ENCODE data around the gene CELF5.
"Not testable (repeated sequence)": the region's sequence is repeated elsewhere in the genome, so short reads cannot be mapped to it uniquely, and the experiment has no call there.

CELF5 gene

GRCh38 chr19:3206216-3206953 is 18.1 kb upstream of the CELF5 start:
- in situ Hi-C loops (cut with MboI; ENCODE audit: low sequenced_read_pairs), result no loop called here

DNA sequence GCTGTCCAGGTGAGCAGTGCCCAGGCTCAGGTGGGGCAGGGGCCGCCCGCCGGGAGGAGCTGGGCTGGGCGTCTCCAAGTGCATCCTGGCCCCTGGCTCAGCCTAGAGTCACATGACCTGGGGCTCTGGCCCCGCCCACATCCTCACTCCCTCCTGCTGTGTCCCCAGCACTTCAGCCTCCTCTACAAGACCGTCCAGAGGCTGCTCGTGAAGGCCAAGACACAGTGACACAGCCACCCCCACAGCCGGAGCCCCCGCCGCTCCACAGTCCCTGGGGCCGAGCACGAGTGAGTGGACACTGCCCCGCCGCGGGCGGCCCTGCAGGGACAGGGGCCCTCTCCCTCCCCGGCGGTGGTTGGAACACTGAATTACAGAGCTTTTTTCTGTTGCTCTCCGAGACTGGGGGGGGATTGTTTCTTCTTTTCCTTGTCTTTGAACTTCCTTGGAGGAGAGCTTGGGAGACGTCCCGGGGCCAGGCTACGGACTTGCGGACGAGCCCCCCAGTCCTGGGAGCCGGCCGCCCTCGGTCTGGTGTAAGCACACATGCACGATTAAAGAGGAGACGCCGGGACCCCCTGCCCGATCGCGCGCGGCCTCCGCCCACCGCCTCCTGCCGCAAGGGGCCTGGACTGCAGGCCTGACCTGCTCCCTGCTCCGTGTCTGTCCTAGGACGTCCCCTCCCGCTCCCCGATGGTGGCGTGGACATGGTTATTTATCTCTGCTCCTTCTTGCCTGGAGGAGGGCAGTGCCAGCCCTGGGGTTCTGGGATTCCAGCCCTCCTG is 16.8 kb upstream of the CELF5 start:
- in situ Hi-C loops (cut with MboI; ENCODE audit: low sequenced_read_pairs), result no loop called here

DNA sequence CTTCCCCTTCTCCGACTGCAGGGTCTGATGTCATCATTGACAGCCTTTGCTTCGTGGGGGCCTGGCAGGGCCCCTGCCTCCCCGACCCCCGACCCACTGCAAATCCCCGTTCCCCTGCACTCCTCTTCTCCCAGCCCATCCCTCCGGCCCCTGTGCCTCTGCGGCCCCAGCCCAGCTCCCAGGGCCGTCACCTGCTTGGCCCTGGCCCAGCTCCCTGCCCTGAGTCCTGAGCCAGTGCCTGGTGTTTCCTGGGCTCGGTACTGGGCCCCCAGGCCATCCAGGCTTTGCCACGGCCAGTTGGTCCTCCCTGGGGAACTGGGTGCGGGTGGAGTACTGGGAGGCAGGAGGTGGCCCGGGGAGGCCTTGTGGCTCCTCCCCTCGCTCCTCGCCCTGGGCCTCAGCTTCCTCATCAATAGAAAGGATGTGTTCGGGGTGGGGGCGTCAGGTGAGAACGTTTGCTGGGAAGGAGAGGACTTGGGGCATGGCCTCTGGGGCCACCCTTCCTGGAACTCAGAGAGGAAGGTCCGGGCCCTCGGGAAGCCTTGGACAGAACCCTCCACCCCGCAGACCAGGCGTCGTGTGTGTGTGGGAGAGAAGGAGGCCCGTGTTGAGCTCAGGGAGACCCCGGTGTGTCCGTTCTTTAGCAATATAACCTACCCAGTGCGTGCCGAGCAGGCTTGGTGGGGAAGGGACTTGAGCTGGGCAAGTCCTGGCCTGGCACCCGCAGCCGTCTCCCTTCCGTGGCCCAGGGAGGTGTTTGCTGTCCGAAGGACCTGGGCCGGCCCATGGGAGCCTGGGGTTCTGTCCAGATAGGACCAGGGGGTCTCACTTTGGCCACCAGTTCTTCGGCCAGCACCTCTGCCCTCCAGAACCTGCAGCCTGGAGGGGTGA is 15.9 kb upstream of the CELF5 start:
- in situ Hi-C loops (cut with MboI; ENCODE audit: low sequenced_read_pairs), result no loop called here

DNA sequence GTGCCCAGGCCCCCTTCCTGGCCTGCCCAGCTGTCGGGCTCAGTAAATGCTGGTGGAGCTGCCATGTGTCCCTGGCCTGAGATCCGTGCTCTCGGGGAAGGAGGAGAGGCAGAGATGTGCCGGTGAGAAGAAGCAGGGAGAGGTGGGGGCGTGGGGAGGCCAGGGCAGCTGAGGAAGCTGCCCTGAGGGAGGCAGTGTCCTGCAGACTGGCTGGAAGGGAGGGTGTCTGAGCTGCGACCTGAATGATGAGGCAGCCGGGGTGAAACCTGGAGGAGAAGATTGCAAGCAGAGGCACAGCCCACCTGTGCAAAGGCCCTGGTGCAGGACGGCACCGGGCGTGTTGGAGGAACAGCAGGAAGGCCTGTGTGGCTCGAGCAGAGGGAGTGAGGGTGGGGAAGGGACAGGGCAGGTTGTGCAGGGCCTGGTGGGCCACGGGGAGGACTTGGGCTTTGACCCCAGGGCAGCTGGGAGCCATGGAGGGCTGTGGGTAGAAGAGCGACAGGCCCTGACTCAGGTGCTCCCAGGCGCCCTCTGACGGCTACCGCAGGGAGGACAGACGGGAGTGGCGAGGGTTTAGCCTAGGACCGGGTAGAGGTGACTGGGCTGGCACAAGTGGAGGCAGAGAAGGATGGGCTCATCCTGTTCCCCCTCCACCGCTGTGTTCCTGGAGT is 14.0 kb upstream of the CELF5 start:
- in situ Hi-C loops (cut with MboI; ENCODE audit: low sequenced_read_pairs), result no loop called here

DNA sequence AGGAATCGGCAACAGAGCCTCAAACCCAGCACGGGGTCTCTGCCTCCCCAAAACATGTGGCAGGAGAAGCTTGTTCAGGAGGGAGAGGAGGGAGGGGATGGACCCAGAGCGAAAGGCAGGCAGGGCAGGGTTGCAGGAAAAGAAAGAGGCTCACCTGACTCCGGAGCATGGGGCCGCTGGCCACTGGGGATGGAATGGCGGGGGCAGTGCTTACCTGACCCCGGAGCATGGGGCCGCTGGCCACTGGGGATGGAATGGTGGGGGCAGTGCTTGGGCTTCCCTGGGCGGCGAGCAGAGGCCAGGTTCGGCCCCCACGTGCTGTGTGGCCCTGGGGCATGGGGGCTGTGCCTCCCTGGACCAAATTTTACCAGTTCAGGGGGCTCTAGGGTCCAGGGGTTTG is 13.3 kb upstream of the CELF5 start:
- in situ Hi-C loops (cut with MboI; ENCODE audit: low sequenced_read_pairs), result no loop called here

DNA sequence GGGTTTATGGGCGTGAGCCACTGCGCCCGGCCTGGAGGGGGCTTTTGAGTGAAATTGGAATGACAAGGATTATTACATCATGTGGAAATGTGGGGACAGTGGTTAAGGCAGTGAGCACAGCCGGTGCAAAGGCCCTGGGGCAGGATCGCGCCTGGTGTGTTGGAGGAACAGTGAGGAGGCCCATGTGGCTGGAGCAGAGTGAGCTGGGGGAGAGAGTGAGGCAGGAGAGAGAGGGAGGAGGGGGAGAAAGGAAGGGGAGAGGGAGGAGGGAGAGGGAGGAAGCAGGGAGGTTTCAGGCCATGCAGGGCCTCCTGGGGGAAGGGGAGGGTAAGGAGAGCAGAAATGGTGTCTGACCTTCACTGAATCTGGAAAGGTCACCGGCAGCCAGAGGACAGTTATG is 11.3 kb upstream of the CELF5 start:
- in situ Hi-C loops (cut with MboI; ENCODE audit: low sequenced_read_pairs), result no loop called here

DNA sequence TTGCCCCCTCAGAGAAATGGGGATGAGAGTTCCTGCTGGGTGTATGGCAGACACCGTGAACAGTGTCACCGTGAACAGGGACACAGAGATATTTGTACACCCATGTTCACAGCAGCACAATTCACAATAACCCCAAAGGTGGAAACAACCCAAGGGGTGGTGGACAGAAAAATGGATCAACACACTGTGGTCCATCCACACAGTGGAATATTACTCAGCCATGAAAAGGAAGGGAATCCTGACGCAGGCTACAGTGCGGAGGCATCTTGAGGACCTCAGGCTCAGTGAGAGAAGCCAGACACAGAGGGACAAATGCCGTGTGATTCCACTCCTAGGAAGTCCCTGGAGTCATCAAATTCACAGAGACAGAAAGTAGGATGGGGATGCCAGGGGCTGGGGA is 7.6 kb upstream of the CELF5 start:
- in situ Hi-C loops (cut with MboI; ENCODE audit: low sequenced_read_pairs), result no loop called here

DNA sequence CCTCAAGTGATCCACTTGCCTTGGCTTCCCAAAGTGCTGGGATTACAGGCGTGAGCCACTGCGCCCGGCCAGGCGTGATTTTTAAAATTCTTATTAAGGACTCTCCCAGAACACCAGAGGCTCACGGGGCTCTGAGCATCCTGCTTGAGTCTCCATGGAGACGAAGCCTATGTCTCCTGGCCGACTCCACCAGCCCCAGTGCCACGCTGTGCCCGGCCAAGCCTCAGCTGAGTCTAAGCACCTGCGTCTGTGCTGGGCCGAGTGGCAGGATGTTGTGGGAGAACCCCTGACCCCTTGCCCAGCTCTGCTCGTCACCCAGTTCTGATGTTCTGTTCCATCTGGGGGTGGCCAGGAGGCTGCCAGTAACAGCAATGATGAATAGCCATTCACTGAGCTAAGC is 3.9 kb upstream of the CELF5 start:
- in situ Hi-C loops (cut with MboI; ENCODE audit: low sequenced_read_pairs), result no loop called here

DNA sequence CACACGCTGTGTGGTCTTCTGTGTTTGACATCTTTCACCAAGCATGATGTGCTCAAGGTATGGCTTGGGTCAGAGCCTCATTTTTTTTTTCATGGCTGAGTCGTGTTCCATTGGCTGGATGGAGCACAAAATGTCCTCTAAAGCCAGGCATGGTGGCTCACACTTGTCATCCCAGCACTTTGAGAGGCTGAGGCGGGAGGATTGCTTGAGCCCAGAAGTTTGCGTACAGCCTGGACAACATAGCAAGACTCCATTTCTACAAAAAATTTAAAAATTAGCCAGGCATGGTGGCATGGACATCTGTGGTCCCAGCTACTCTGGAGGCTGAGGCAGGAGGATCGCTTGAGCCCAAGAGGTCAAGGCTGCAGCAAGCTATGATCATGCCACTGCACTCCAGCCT is 2.9 kb upstream of the CELF5 start:
- in situ Hi-C loops (cut with MboI; ENCODE audit: low sequenced_read_pairs), result not testable (repeated sequence)

- in situ Hi-C loops (cut with MboI; ENCODE audit: low sequenced_read_pairs), result no loop called here
Measured at GRCh38 chr19:3222709-3223108, 1.8 kb upstream of the CELF5 start.

DNA sequence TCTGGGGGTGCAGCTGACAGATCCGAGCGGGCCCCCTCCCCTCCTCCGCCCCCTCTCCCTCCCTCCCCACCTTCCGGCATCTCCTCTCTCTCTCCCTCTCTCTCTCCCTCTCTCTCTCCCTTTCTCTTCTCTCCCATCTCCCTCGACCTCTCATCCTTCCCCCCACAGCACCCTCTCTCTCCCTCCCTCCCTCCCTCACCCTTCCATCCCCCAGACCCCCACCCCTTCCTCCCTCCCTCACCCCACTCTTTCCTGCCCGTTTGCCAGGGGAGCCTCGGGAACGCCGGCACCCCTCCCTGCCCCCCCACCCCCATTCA is 666 bp downstream of the CELF5 start:
- in situ Hi-C loops (cut with MboI; ENCODE audit: low sequenced_read_pairs), result no loop called here

GRCh38 chr19:3225677-3226093 is 1.2 kb downstream of the CELF5 start:
- in situ Hi-C loops (cut with MboI; ENCODE audit: low sequenced_read_pairs), result no loop called here

- in situ Hi-C loops (cut with MboI; ENCODE audit: low sequenced_read_pairs), result no loop called here
Measured at GRCh38 chr19:3227054-3227626, 2.7 kb downstream of the CELF5 start.

DNA sequence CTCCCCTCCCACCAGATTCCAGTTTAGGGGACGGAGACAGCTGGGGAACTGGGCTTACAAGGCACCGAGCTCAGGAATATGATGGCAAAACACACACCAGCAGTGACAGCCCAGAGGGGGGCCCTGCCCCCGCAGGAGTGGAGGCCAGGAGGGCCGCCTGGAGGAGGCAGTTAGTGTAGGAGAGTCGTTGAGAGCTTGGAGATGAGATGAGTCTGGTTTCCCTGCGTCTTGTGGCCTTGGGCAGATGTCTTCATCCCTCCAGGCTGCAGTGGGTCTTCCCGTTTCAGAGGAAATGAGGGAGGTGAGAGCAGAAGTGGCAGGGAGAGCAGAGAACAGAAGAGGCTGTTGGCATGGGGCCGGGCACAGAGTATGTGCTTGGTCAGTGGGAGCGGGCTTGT is 4.9 kb downstream of the CELF5 start:
- in situ Hi-C loops (cut with MboI; ENCODE audit: low sequenced_read_pairs), result no loop called here

DNA sequence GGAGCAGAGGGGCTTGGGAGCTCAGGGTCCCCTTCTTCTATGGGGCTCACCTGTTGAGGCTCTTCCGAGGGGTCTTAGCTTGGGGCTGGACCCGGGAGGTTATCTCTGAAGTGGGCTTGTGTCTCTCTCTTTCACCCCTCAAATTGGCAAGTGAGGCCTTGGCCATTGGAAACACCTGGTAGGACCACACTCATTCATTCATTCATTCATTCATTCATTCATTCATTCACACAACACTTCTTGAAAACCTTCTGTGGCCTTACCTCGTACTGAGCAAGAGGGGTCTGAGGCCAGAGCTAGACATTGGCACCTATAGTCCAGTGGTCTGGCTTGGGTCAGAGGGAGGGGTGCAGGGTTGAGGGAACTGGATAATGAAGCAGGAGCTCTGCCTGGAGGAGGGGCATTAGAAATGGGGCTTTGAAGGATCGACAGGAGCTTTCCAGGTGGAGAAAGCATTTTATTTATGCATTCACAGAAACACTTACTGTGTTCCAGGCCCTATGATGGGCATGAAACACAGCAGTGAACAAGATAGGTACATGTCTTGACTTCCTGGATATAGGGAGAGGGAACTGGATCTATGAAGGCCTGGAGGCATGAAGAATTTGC is 5.5 kb downstream of the CELF5 start:
- in situ Hi-C loops (cut with MboI; ENCODE audit: low sequenced_read_pairs), result no loop called here

DNA sequence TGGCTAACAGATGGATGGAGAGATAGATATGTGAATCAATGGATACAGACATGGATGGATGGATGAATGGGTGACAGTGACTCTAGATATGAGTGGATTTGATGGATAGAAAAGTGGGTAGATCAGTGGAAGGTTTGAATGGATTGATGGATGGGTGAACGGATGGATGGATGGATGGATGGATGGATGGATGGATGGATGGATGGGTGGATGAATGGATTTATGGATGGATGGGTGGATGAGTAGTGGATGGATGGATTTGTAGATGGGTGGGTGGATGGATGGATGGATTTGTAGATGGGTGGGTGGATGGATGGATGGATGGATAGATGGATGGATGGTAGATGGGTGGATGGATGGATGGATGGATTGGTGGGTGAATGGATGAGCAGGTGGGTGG is 6.8 kb downstream of the CELF5 start:
- in situ Hi-C loops (cut with MboI; ENCODE audit: low sequenced_read_pairs), result no loop called here

DNA sequence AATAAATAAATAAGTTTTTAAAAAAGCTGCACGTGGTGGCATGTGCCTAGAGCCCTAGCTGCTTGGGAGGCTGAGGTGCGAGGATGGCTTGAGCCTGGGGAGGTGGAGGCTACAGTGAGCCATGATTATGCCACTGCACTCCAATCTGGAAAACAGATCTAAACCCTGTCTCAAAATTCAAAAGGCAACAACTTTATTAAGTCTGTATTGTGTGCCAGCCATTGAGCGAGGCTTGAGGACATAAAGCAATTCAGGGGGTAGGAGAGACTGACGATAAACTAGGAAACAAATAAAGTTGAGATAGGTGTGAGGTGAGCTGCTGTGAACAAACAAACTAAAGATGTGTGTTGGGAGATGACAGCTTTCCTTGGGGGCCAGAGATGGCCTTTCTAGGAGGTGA is 8.7 kb downstream of the CELF5 start:
- in situ Hi-C loops (cut with MboI; ENCODE audit: low sequenced_read_pairs), result no loop called here

GRCh38 chr19:3233831-3234230 is 9.4 kb downstream of the CELF5 start:
- in situ Hi-C loops (cut with MboI; ENCODE audit: low sequenced_read_pairs), result no loop called here

GRCh38 chr19:3234800-3235199 is 10.3 kb downstream of the CELF5 start:
- in situ Hi-C loops (cut with MboI; ENCODE audit: low sequenced_read_pairs), result no loop called here

GRCh38 chr19:3235604-3236003 is 11.1 kb downstream of the CELF5 start:
- in situ Hi-C loops (cut with MboI; ENCODE audit: low sequenced_read_pairs), result not testable (repeated sequence)
